Bronchial epithelial cell (primary cell): ENCODE measurements around the gene CREB3. TPM values are rescaled to one million over a fixed set of nuclear protein-coding genes. Genes with fewer than 3 reads are reported as not detected.

Experiments
- DNase-seq: peaks from one replicate; pipeline ENCODE4 v3.0.0-alpha.2; 2010; ENCODE audit warnings: low read depth
- FAIRE-seq: peaks from 2 replicates; lab custom pipeline; 2011; peaks lifted over from hg19 to GRCh38; lab: Jason Lieb, UNC
- H3K27me3 ChIP-seq: 2 replicates; pipeline ENCODE4 v1.5.1; 2011; ENCODE audit warnings: low read length; ENCODE audit not compliant: control insufficient read depth, insufficient read depth
- H3K36me3 ChIP-seq: 2 replicates; pipeline ENCODE4 v1.5.1; 2011; ENCODE audit warnings: low read length; ENCODE audit not compliant: control insufficient read depth, insufficient read depth
- H3K4me3 ChIP-seq: 2 replicates; pipeline ENCODE4 v1.5.1; 2011; ENCODE audit warnings: mild to moderate bottlenecking, low read depth, low read length, control low read depth
- CTCF ChIP-seq: IDR thresholded peaks from 2 replicates; pipeline ENCODE4 v1.5.1; 2011; ENCODE audit warnings: mild to moderate bottlenecking, moderate library complexity, low read length, control low read depth, inconsistent platforms; ENCODE audit not compliant: insufficient read depth, severe bottlenecking
- total RNA-seq: library from RNA; depleted of rRNA; stranded (reverse); fragments of >200 nt; gene quantifications from 2 replicates; pipeline ENCODE4 v1.2.1, GENCODE V29; 2014

CREB3 gene
- total RNA-seq, 1 donor from 2014 or later, result 57.9 TPM

- no peak for TF ChIP-seq CTCF
- H3K4me3 ChIP-seq, result no peak overlapping the region
- H3K27me3 ChIP-seq, result no peaks in the 10 kb centered on the region
- FAIRE-seq (no peak), DNase-seq (no peak)
- H3K36me3 ChIP-seq, result peaks cover 9% of the 10 kb centered on the region
Measured at GRCh38 chr9:35729101-35729500, 3.4 kb upstream of the CREB3 start.

GRCh38 chr9:35729700-35730485 is 2.6 kb upstream of the CREB3 start:
- Histone ChIP-seq H3K36me3 (peaks cover 5% of the 10 kb centered on the region), H3K4me3 (no peak overlapping the region), H3K27me3 (no peaks in the 10 kb centered on the region)
- FAIRE-seq (no peak), DNase-seq (peak; percentile 81)
- peak; percentile 68 for TF ChIP-seq CTCF

GRCh38 chr9:35730486-35730854 is 2.0 kb upstream of the CREB3 start:
- TF ChIP-seq CTCF, result no peak
- no peak for DNase-seq
- FAIRE-seq, result no peak
- no peak overlapping the region for H3K4me3 ChIP-seq
- H3K36me3 ChIP-seq, result peaks cover 2% of the 10 kb centered on the region
- no peaks in the 10 kb centered on the region for H3K27me3 ChIP-seq

GRCh38 chr9:35731415-35732184 is 866 bp upstream of the CREB3 start:
- FAIRE-seq (no peak), DNase-seq (peak; percentile 29)

GRCh38 chr9:35732800-35733541 is 505 bp downstream of the CREB3 start:
- Histone ChIP-seq H3K36me3 (peaks cover 18% of the 10 kb centered on the region), H3K4me3 (peak overlapping the region; percentile 58), H3K27me3 (no peaks in the 10 kb centered on the region)
- peak; percentile 46 for TF ChIP-seq CTCF
- FAIRE-seq (no peak), DNase-seq (peak; percentile 90)

More at GRCh38 chr9:35731415-35732184, 866 bp upstream of the CREB3 start:
- no peak for TF ChIP-seq CTCF
- Histone ChIP-seq H3K36me3 (peaks cover 9% of the 10 kb centered on the region), H3K4me3 (peak overlapping the region; percentile 58), H3K27me3 (no peaks in the 10 kb centered on the region)
